GM23338 (cell line): ENCODE measurements around the gene GPR153. TPM values are rescaled to one million over a fixed set of nuclear protein-coding genes. Genes with fewer than 3 reads are reported as not detected.

ENCODE experiments used
- ATAC-seq: fragments of 200-7000 bp; cut with Tn5 transposase; 3 replicates; pipeline ENCODE4 v1.9.1; 2020
- DNase-seq: peaks from one replicate; pipeline ENCODE4 v3.0.0-alpha.2; 2015; ENCODE audit warnings: low spot score
- H2AFZ ChIP-seq: fragments of 200-600 bp; sonication (generic); 2 replicates; pipeline ENCODE4 v1.8.0; 2016; ENCODE audit warnings: antibody characterized with exemption, mild to moderate bottlenecking, moderate library complexity
- H3F3A ChIP-seq: fragments of 200-600 bp; sonication (generic); replicated peaks from 2 replicates; pipeline ENCODE4 v1.8.0; 2017; ENCODE audit warnings: antibody characterized with exemption, mixed run types, low read depth
- H3K27ac ChIP-seq: fragments of 200-600 bp; sonication (generic); 2 replicates; pipeline ENCODE4 v1.6.1; 2016; ENCODE audit warnings: low read depth
- H3K27me3 ChIP-seq: fragments of 200-600 bp; sonication (generic); 2 replicates; pipeline ENCODE4 v1.8.0; 2016; ENCODE audit warnings: mild to moderate bottlenecking, mixed run types, moderate library complexity; ENCODE audit not compliant: insufficient read depth
- H3K36me3 ChIP-seq: fragments of 200-600 bp; sonication (generic); 2 replicates; pipeline ENCODE4 v1.8.0; 2016; ENCODE audit warnings: mild to moderate bottlenecking; ENCODE audit not compliant: insufficient read depth
- H3K4me1 ChIP-seq: fragments of 200-600 bp; sonication (generic); 2 replicates; pipeline ENCODE4 v1.8.0; 2016; ENCODE audit warnings: mild to moderate bottlenecking, moderate library complexity; ENCODE audit not compliant: insufficient read depth
- H3K4me2 ChIP-seq: fragments of 200-600 bp; sonication (generic); 2 replicates; pipeline ENCODE4 v1.7.1; 2017; ENCODE audit warnings: mixed run types
- H3K4me3 ChIP-seq: fragments of 200-600 bp; sonication (generic); 2 replicates; pipeline ENCODE4 v1.6.1; 2016; ENCODE audit warnings: mixed run types
- H3K79me2 ChIP-seq: fragments of 200-600 bp; sonication (generic); replicated peaks from 2 replicates; pipeline ENCODE4 v1.8.0; 2017; ENCODE audit warnings: mild to moderate bottlenecking; ENCODE audit not compliant: insufficient read depth
- H3K9me2 ChIP-seq: fragments of 200-600 bp; sonication (generic); 2 replicates; pipeline ENCODE4 v1.8.0; 2017; ENCODE audit not compliant: insufficient read depth
- H4K20me1 ChIP-seq: fragments of 200-600 bp; sonication (generic); replicated peaks from 2 replicates; pipeline ENCODE4 v1.8.0; 2017; ENCODE audit warnings: mild to moderate bottlenecking; ENCODE audit not compliant: insufficient read depth
- H3K27ac Mint-ChIP-seq: 2 replicates; pipeline ENCODE4 v1.8.0; 2020; ENCODE audit warnings: inconsistent platforms, mild to moderate bottlenecking, moderate library complexity, mixed read lengths
- H3K27me3 Mint-ChIP-seq: 3 replicates; pipeline ENCODE4 v1.8.0; 2022; ENCODE audit warnings: low read depth, mild to moderate bottlenecking, moderate library complexity, mixed read lengths, inconsistent platforms; ENCODE audit not compliant: insufficient read depth, poor library complexity
- H3K36me3 Mint-ChIP-seq: 3 replicates; pipeline ENCODE4 v1.8.0; 2021; ENCODE audit warnings: low read depth, mild to moderate bottlenecking, inconsistent platforms, moderate library complexity, mixed read lengths
- H3K4me1 Mint-ChIP-seq: 3 replicates; pipeline ENCODE4 v1.8.0; 2020; ENCODE audit warnings: mild to moderate bottlenecking, inconsistent platforms, mixed read lengths
- H3K4me3 Mint-ChIP-seq: 3 replicates; pipeline ENCODE4 v1.8.0; 2021; ENCODE audit warnings: moderate library complexity, mild to moderate bottlenecking, inconsistent platforms, mixed read lengths
- H3K9me3 Mint-ChIP-seq: 3 replicates; pipeline ENCODE4 v1.8.0; 2020; ENCODE audit warnings: moderate library complexity, mild to moderate bottlenecking, inconsistent platforms, mixed read lengths
- CREB1 ChIP-seq: fragments of 250-450 bp; sonication (Bioruptor Pico); IDR thresholded peaks from 2 replicates; pipeline ENCODE4 v1.5.0; 2020; ENCODE audit warnings: low read depth, mild to moderate bottlenecking, moderate library complexity
- EZH2 ChIP-seq: fragments of 200-600 bp; sonication (generic); IDR thresholded peaks from one replicate; pipeline ENCODE4 v1.8.0; 2017; ENCODE audit warnings: antibody characterized with exemption, mild to moderate bottlenecking, low read depth; ENCODE audit not compliant: unreplicated experiment
- EZH2phosphoT487 ChIP-seq: fragments of 200-600 bp; sonication (generic); IDR thresholded peaks from one replicate; pipeline ENCODE4 v1.8.1; 2018; ENCODE audit warnings: antibody characterized with exemption; ENCODE audit not compliant: unreplicated experiment
- JUNB ChIP-seq: IDR thresholded peaks from one replicate; pipeline ENCODE4 v1.6.1; 2016; ENCODE audit warnings: antibody characterized with exemption; ENCODE audit not compliant: unreplicated experiment
- NANOG ChIP-seq: IDR thresholded peaks from 2 replicates; pipeline ENCODE4 v1.6.1; 2016; ENCODE audit warnings: antibody characterized with exemption, borderline replicate concordance
- REST ChIP-seq: IDR thresholded peaks from one replicate; pipeline ENCODE4 v1.6.1; 2018; ENCODE audit warnings: antibody characterized with exemption; ENCODE audit not compliant: unreplicated experiment
- STAT1 ChIP-seq: IDR thresholded peaks from one replicate; pipeline ENCODE4 v1.6.1; 2016; ENCODE audit warnings: antibody characterized with exemption; ENCODE audit not compliant: unreplicated experiment
- ZNF114 ChIP-seq: fragments of 250-450 bp; sonication (Bioruptor Pico); IDR thresholded peaks from 2 replicates; pipeline ENCODE4 v1.5.0; 2020; ENCODE audit warnings: mild to moderate bottlenecking, moderate library complexity
- ZNF331 ChIP-seq: fragments of 250-450 bp; sonication (Bioruptor Pico); IDR thresholded peaks from 2 replicates; pipeline ENCODE4 v1.5.0; 2020; ENCODE audit warnings: low read depth, mild to moderate bottlenecking, moderate library complexity
- ZNF462 ChIP-seq: fragments of 250-450 bp; sonication (Bioruptor Pico); IDR thresholded peaks from 2 replicates; pipeline ENCODE4 v1.5.0; 2020; ENCODE audit warnings: mild to moderate bottlenecking, moderate library complexity
- polyA plus RNA-seq: library from polyadenylated mRNA; unstranded; fragments of >200 nt; fragmentation: Nextera tagmentation; extraction: Ambion mirVana; gene quantifications from 2 replicates; pipeline ENCODE4 v1.2.1, GENCODE V29; 2016
- total RNA-seq: library from RNA; depleted of rRNA; stranded (reverse); fragments of >200 nt; shearing (Covaris generic); gene quantifications from 2 replicates; pipeline ENCODE4 v1.2.3, GENCODE V29; 2014
- TF ChIP-seq, protein P1 (sequence below), 2 experiments: fragments of 200-600 bp in 1 of 2; sonication (generic) in 1 of 2; conservative IDR thresholded peaks; 2 replicates each; pipeline versions ENCODE4 v1.5.1 to v1.6.1; 2016 to 2017; ENCODE audit warnings: antibody characterized with exemption in 2 of 2, low read depth in 2 of 2, mild to moderate bottlenecking in 2 of 2, moderate library complexity in 1 of 2

GPR153 gene
- total and polyA plus RNA-seq, 2 experiments from 2014 or later = 1.3 to 9.0 TPM

GRCh38 chr1:6270401-6270800 lies 9.5 kb upstream of the GPR153 start (continued):
- TF ChIP-seq, protein P1, sequence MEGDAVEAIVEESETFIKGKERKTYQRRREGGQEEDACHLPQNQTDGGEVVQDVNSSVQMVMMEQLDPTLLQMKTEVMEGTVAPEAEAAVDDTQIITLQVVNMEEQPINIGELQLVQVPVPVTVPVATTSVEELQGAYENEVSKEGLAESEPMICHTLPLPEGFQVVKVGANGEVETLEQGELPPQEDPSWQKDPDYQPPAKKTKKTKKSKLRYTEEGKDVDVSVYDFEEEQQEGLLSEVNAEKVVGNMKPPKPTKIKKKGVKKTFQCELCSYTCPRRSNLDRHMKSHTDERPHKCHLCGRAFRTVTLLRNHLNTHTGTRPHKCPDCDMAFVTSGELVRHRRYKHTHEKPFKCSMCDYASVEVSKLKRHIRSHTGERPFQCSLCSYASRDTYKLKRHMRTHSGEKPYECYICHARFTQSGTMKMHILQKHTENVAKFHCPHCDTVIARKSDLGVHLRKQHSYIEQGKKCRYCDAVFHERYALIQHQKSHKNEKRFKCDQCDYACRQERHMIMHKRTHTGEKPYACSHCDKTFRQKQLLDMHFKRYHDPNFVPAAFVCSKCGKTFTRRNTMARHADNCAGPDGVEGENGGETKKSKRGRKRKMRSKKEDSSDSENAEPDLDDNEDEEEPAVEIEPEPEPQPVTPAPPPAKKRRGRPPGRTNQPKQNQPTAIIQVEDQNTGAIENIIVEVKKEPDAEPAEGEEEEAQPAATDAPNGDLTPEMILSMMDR (conservative IDR thresholded peaks at IDR 0.05; ENCODE audit: low read depth in 2 of 2) = no peak
- no peak for TF ChIP-seq ZNF331

DNA sequence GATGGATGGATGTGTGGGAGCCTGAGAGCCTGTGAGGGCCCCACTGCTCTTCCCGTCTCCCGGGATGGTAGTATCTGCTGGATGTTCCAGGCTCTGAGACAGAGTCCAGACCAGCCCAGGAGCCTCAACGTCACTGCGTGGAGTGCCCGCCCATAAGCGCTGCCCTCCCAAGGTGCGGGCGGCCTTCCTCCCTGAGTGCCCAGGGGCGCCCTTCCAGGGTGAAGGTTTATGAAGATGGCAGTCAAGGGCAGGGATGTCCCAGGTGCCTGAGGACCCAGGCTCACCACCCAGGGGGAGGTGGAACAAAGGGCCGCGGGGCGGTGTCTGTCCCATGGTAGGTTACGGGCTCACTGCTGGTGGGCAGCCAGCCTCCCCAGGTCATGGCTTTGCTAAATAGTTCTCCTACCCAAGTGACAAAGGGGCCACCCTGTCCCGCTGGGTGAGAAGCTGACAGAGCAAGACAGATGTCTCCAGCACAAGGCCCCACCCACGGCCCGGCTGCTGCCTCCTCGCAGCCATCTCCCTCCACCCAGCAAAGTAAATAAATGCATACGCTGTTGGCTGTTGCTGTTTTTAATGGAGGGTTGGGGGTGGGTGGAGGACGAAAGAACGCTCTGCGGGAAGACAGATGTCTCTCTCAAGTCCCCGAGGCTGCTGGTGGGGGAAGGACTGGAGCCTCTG lies 9.0 kb upstream of the GPR153 start:
- H3K4me1 Mint-ChIP-seq = peaks cover 21% of the 10 kb centered on the region
- Histone ChIP-seq H3K9me2 (no peaks in the 10 kb centered on the region), H3K36me3 (no peaks in the 10 kb centered on the region), H3K79me2 (no peaks in the 10 kb centered on the region), H3K4me1 (peaks cover 5% of the 10 kb centered on the region; the same call in 1 of the 2 replicates), H3K27ac (no peak overlapping the region), H4K20me1 (no peaks in the 10 kb centered on the region; the same call in 1 of the 2 replicates), H3K4me3 (no peak overlapping the region), H2AFZ (no peak overlapping the region), H3K4me2 (no peak overlapping the region), H3F3A (peaks cover 5% of the 10 kb centered on the region; the same call in 1 of the 2 replicates), H3K27me3 (no peaks in the 10 kb centered on the region)
- no peaks in the 10 kb centered on the region for H3K9me3 Mint-ChIP-seq
- H3K27ac Mint-ChIP-seq = no peak overlapping the region
- DNase-seq (no peak), ATAC-seq (no peak)
- H3K36me3 Mint-ChIP-seq = no peaks in the 10 kb centered on the region
- H3K4me3 Mint-ChIP-seq = no peak overlapping the region
- peaks cover 11% of the 10 kb centered on the region for H3K27me3 Mint-ChIP-seq
- TF ChIP-seq JUNB (no peak), ZNF331 (no peak), EZH2 (no peak), REST (no peak), EZH2phosphoT487 (no peak), ZNF114 (no peak), STAT1 (no peak), NANOG (no peak), CREB1 (CRISPR knock-in tag) (no peak), ZNF462 (no peak)
